Ovary (tissue), 9 donors: Measurements from ENCODE around the gene WIZ. TPM values are rescaled to one million over a fixed set of nuclear protein-coding genes. Genes with fewer than 3 reads are reported as not detected.
A peak's percentile ranks its signal among the peaks of the same experiment; 100 is the strongest.

Source experiments
- DNase-seq, 5 donors: peaks; one replicate each; pipeline ENCODE4 v3.0.0-alpha.2; 2019 to 2020
- H3K27ac ChIP-seq, 2 donors: fragments of 200-600 bp; one replicate each; pipeline versions ENCODE4 v1.5.1 to v1.8.0; 2019 to 2022
- H3K27me3 ChIP-seq: fragments of 200-600 bp; one replicate; pipeline ENCODE4 v1.8.0; 2022
- H3K36me3 ChIP-seq: fragments of 200-600 bp; sonication (generic); one replicate; pipeline ENCODE4 v1.5.1; 2019
- H3K4me1 ChIP-seq: one replicate; pipeline ENCODE4 v1.8.1; 2013; ENCODE audit warnings: mild to moderate bottlenecking, moderate library complexity; ENCODE audit not compliant: insufficient read depth
- H3K4me3 ChIP-seq: fragments of 200-600 bp; sonication (generic); one replicate; pipeline ENCODE4 v1.5.1; 2017
- H3K9me3 ChIP-seq, 2 donors: fragments of 200-600 bp in 1 of 2; sonication (generic) in 1 of 2; one replicate each; pipeline versions ENCODE4 v1.5.1 to v1.8.1; 2013 to 2019; ENCODE audit warnings: mild to moderate bottlenecking in 1 of 2, moderate library complexity in 1 of 2
- EP300 ChIP-seq: sonication (generic); formaldehyde crosslinking; IDR thresholded peaks from one replicate; pipeline ENCODE4 v1.6.1; 2017; ENCODE audit warnings: antibody characterized with exemption
- POLR2A ChIP-seq: fragments of 450-650 bp; IDR thresholded peaks from one replicate; pipeline ENCODE4 v1.6.1; 2017; ENCODE audit warnings: antibody characterized with exemption, mild to moderate bottlenecking, moderate library complexity
- WGBS, 3 donors: extraction: QIAGEN DNeasy Blood & Tissue Kit in 1 of 3; methylation state at CpG; one replicate each; pipeline versions ENCODE4 v1.1.5 to v1.1.7; 2013 to 2017; 5-methylcytosine and 5-hydroxymethylcytosine counted together
- intact Hi-C, 4 donors: fragments of 100-400 bp; cut with DNase I; formaldehyde crosslinking; loops; one replicate each; pipeline versions ENCODE4 v1.11.0 to v1.15.1; 2022 to 2023
- polyA plus RNA-seq, 2 donors: library from polyadenylated mRNA; stranded (reverse); fragments of 200-250 nt in 1 of 2; fragments of 350-450 nt in 1 of 2; fragmentation: Illumina TruSeq in 1 of 2; extraction: RNeasy Lipid Tissue Mini Kit (QIAGEN cat#74804) in 1 of 2; gene quantifications; one replicate each; pipeline ENCODE4 v1.2.3, GENCODE V29; 2013 to 2014
- total RNA-seq, 7 donors: library from RNA; depleted of rRNA in 2 of 7; stranded (reverse); fragments of >200 nt in 2 of 7; fragmentation: NEBNext Ultra II Directional in 3 of 7; extraction: Animal tissue kit (Norgen Biotek cat#: 25700) in 3 of 7; gene quantifications; one replicate each; pipeline versions ENCODE4 v1.1.0 to v1.2.4, GENCODE V29; 2016 to 2023
- TF ChIP-seq, protein P1 (sequence below), 3 donors: fragments of 450-650 bp in 2 of 3; fragments of 200-600 bp in 1 of 3; IDR thresholded peaks; one replicate each; pipeline versions ENCODE4 v1.5.1 to v1.8.0; 2016 to 2022; ENCODE audit warnings: antibody characterized with exemption in 3 of 3, mild to moderate bottlenecking in 1 of 3
- donor health status: DM: no; HTN: no; CAD: no; lungs with moderate emphysema.
- donor health status: DM: no; HTN: no; CAD: no.
- donor health status: Bipolar disorder and iron deficiency.
- donor health status: DM: yes; HTN: yes; CAD: no.
- donor health status: DM: no; HTN: no; CAD: no.
- donor health status: DM: yes; HTN: yes; CAD: no.

Gene WIZ
- total and polyA plus RNA-seq, 9 donors, result 4.8 to 46.5 (median 38.2) TPM

DNA sequence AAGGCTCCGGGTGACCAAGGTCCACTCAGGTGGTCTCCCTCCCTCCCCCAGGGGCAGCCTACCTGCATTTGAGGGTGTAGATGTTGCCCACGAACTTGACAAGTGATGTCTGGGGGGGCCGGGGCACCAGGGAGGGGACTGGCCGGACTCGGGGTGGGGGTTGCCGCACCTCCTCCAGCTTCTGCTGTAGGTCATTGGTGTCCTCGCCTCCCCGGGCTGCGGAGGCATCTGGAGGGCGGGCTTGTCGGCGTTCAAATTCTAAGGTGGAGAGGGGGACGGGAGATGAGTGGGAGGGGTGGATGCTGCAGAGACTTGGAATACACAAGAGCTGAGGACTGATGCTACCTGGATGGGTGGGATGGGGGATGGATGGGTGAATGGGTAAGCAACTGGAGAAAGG, 25.6 kb downstream of the WIZ start:
- Histone ChIP-seq H3K4me1 (peaks cover 16% of the 10 kb centered on the region), H3K27ac (no peak overlapping the region), H3K9me3 (no peaks in the 10 kb centered on the region), H3K27me3 (no peaks in the 10 kb centered on the region), H3K4me3 (no peak overlapping the region), H3K36me3 (no peaks in the 10 kb centered on the region)
- intact Hi-C loops, result loop anchor here in 1 of 4 donors (10.0 kb wide), 1 partner anchor 169 kb away; no protein-coding TSS in a partner anchor
- DNase-seq, result no peak
- TF ChIP-seq EP300, result no peak
- TF ChIP-seq, protein P1, sequence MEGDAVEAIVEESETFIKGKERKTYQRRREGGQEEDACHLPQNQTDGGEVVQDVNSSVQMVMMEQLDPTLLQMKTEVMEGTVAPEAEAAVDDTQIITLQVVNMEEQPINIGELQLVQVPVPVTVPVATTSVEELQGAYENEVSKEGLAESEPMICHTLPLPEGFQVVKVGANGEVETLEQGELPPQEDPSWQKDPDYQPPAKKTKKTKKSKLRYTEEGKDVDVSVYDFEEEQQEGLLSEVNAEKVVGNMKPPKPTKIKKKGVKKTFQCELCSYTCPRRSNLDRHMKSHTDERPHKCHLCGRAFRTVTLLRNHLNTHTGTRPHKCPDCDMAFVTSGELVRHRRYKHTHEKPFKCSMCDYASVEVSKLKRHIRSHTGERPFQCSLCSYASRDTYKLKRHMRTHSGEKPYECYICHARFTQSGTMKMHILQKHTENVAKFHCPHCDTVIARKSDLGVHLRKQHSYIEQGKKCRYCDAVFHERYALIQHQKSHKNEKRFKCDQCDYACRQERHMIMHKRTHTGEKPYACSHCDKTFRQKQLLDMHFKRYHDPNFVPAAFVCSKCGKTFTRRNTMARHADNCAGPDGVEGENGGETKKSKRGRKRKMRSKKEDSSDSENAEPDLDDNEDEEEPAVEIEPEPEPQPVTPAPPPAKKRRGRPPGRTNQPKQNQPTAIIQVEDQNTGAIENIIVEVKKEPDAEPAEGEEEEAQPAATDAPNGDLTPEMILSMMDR (IDR thresholded peaks at IDR 0.05), result no peak
- TF ChIP-seq POLR2A, result no peak
- 90 to 96% (median 95%) methylated on average over 13 of the region's 13 CpGs for WGBS, 3 donors

DNA sequence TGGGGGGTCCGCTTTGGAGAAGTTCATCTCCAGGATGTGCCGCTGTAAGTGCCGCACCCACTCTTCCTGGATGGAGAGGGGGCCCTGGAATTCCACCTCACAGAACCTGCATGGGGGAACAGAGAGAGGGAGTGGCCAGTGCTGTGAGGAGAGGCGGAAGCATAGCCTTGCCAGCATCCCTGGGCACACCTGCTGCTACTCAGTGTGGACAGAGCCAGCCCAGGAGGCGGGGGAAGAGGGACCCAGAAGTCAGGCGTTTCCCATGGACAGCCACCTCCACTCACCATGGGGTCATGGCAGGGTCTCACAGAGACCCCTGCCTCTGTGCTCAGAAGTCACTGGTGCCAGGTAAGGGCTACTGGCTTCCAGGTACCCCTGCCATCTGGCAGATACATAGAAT, 26.6 kb downstream of the WIZ start:
- WGBS, 3 donors, result 94 to 99% (median 96%) methylated on average over 6 of the region's 6 CpGs
- no peak overlapping the region for H3K27ac ChIP-seq

DNA sequence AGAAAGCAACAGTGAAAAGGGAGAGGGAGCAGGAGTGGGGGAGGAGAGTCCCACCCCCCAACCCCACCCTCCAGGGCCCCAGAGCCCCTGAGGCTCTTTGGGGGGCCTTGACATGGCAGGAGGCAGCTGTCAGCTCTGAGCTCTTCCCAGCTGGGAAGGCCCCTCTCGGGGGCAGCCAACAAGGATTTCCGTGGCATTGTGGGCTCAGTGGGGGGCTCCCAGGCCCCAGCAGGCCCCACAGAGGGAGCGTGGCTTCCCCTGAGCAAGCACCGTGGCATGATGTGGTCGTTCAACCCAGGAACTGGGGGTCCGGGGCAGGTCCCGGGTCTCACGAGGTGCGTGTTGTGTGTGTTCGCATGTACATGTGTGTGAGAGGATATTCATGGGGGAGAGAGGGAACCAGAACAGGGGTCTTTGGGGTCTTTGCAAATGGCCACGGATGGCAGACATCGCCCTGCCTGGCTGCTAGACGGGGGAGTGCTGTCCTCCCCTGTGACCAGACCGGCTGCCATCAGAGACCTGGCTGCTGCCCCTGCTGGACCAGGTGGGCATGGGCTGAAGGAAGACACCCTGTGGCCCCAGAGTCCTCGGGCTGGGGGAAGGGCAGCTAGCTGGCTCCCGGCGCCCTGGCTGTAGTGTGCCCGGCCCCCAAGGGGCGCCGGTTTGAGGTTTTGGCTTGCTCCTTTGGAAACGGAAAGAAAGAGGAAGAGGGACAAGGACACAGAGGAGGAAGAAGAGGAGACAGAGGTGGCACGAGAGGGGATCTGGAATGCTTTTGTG, 27.3 kb downstream of the WIZ start:
- no peaks in the 10 kb centered on the region for H3K27me3 ChIP-seq
- 68 to 85% (median 73%) methylated on average over 21 to 22 of the region's 22 CpGs for WGBS, 3 donors
- peak overlapping the region; percentile 51 to 65 for H3K27ac ChIP-seq
- H3K4me1 ChIP-seq, result peaks cover 18% of the 10 kb centered on the region
- intact Hi-C loops, result loop anchor here in 1 of 4 donors (10.0 kb wide), 1 partner anchor 168 kb away; no protein-coding TSS in a partner anchor
- no peak overlapping the region for H3K4me3 ChIP-seq
- TF ChIP-seq EP300, result no peak
- TF ChIP-seq POLR2A, result no peak
- no peaks in the 10 kb centered on the region for H3K36me3 ChIP-seq
- no peaks in the 10 kb centered on the region for H3K9me3 ChIP-seq
- no peak for DNase-seq

More for the DNA sequence above, 26.6 kb downstream of the WIZ start:
- DNase-seq, result no peak
- no peak for TF ChIP-seq POLR2A
- TF ChIP-seq EP300, result no peak
- TF ChIP-seq, protein P1 (IDR thresholded peaks at IDR 0.05), result no peak
- Histone ChIP-seq H3K27me3 (no peaks in the 10 kb centered on the region), H3K4me3 (no peak overlapping the region), H3K4me1 (peaks cover 16% of the 10 kb centered on the region), H3K9me3 (no peaks in the 10 kb centered on the region), H3K36me3 (no peaks in the 10 kb centered on the region)
- intact Hi-C loops, result loop anchor here in 1 of 4 donors (10.0 kb wide), 1 partner anchor 168 kb away; no protein-coding TSS in a partner anchor

DNA sequence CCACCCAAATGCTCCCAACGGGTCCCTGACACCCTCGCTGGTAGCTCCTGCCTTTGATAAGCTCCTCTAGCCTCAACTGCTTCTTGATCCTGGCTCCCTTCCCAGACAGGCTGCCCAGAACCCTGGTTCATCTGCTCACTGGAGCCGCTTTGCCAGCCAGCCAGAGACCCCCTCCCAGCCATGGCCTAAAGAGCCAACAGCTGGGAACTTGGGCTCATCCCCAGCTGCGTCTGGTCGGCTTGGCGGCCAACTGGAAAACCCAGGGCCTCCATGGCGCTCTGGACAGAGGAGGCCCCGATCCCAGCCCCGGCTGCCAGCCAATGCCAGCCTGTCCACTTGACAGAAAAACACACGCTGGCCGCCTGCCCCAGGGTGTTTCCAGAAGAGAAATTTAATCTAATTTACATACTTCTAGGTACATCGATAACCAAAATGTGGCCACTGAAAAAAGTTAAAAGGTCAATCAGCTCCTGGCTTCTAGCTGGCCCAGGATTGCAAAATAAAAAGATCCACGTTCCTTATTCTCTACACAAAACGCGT, 28.0 kb downstream of the WIZ start:
- peaks cover 22% of the 10 kb centered on the region for H3K4me1 ChIP-seq
- H3K27ac ChIP-seq, result peak overlapping the region in 1 of 2 donors; percentile 65
- no peaks in the 10 kb centered on the region for H3K36me3 ChIP-seq
- H3K4me3 ChIP-seq, result no peak overlapping the region
- H3K9me3 ChIP-seq, result no peaks in the 10 kb centered on the region
- peak in 4 of 5 donors; percentile 54 to 73 (median 66) for DNase-seq
- TF ChIP-seq POLR2A, result no peak
- TF ChIP-seq EP300, result no peak
- no peaks in the 10 kb centered on the region for H3K27me3 ChIP-seq
- intact Hi-C loops, result loop anchor here in 1 of 4 donors (10.0 kb wide), 1 partner anchor 167 kb away; no protein-coding TSS in a partner anchor
- 8 to 30% (median 27%) methylated on average over 15 of the region's 15 CpGs for WGBS, 3 donors

DNA sequence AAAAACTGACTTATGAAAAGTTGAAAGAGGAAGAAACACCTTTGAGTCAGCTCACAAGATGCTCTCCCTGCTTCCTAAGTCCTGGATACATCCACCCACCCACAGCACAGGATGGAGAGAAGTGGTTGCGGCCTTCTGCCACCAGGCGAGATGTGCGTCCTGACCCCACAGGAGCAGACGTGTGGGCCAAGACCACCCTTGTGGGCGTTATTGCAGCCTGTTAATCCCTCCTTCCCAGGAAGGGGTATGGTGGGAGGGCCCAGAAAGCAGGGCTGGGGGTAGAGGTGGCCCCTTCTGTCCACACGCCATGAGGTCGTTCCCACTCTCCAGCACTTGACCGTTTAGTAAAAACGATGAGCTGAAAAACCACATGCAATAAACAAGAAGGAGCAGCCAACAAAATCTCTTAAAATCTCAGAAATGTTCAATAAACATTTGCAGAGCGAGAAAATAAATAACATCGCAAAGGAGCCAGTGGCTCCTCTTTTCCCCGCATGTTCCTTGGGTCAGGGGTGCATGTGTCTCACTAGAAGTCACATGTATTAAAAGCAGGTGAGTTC, 28.5 kb downstream of the WIZ start:
- Histone ChIP-seq H3K27me3 (no peaks in the 10 kb centered on the region), H3K27ac (peak overlapping the region in 1 of 2 donors; percentile 65), H3K36me3 (no peaks in the 10 kb centered on the region), H3K4me3 (no peak overlapping the region), H3K9me3 (no peaks in the 10 kb centered on the region), H3K4me1 (peaks cover 24% of the 10 kb centered on the region)
- intact Hi-C loops, result loop anchor here in 1 of 4 donors (10.0 kb wide), 1 partner anchor 166 kb away; no protein-coding TSS in a partner anchor
- DNase-seq, result no peak
- TF ChIP-seq EP300 (no peak), POLR2A (no peak)
- TF ChIP-seq, protein P1 (IDR thresholded peaks at IDR 0.05), result no peak
- WGBS, 3 donors, result 19 to 45% (median 35%) methylated on average over 12 of the region's 12 CpGs
